A549 (cell line): ENCODE measurements around the gene GDF10. TPM values are rescaled to one million over a fixed set of nuclear protein-coding genes. Genes with fewer than 3 reads are reported as not detected.

ENCODE experiments used
- ATAC-seq, 2 experiments: fragments of 200-7000 bp in 1 of 2; fragments of >200 bp in 1 of 2; cut with Nextera tagmentation in 1 of 2; cut with Tn5 transposase in 1 of 2; 3 replicates each; pipeline versions ENCODE4 v1.8.0 to v1.9.1; 2018 to 2020; ENCODE audit warnings: mild to moderate bottlenecking in 1 of 2, moderate library complexity in 1 of 2
- CTCF ChIA-PET: fragments of 300-600 bp; sonication (Branson Sonifier 250); formaldehyde crosslinking; extraction: SDS; loops from one replicate; lab custom pipeline; 2021; ENCODE audit warnings: antibody characterized with exemption, inconsistent platforms; lab: Yijun Ruan, JAX
- POLR2A ChIA-PET: fragments of 350-600 bp; formaldehyde crosslinking; extraction: SDS; loops from one replicate; lab custom pipeline; 2021; ENCODE audit warnings: antibody characterized with exemption, inconsistent platforms; lab: Yijun Ruan, JAX
- DNase-seq, 2 experiments: peaks; one replicate each; pipeline versions ENCODE4 v3.0.0 to v3.0.0-alpha.2; 2011 to 2016; ENCODE audit warnings: low read depth in 1 of 2, low spot score in 1 of 2
- FAIRE-seq: peaks from 2 replicates; lab custom pipeline; 2011; peaks lifted over from hg19 to GRCh38; lab: Jason Lieb, UNC
- H3K27ac ChIP-seq, 2 experiments: fragments of >200 bp; sonication (Bioruptor Twin); formaldehyde crosslinking; 3 replicates each; pipeline ENCODE4 v1.5.1; 2016 to 2017
- H3K4me1 ChIP-seq: fragments of >200 bp; sonication (Bioruptor Twin); formaldehyde crosslinking; 3 replicates; pipeline ENCODE4 v1.6.1; 2016
- H3K4me2 ChIP-seq: fragments of >200 bp; sonication (Bioruptor Twin); formaldehyde crosslinking; 3 replicates; pipeline ENCODE4 v1.6.1; 2016
- H3K4me3 ChIP-seq: fragments of >200 bp; sonication (Bioruptor Twin); formaldehyde crosslinking; 3 replicates; pipeline ENCODE4 v1.5.1; 2016
- H3K9me3 ChIP-seq: fragments of >200 bp; sonication (Bioruptor Twin); formaldehyde crosslinking; 3 replicates; pipeline ENCODE4 v1.6.1; 2016
- BCL3 ChIP-seq: fragments of >200 bp; sonication (Bioruptor Twin); formaldehyde crosslinking; IDR thresholded peaks from 3 replicates; pipeline ENCODE4 v1.6.1; 2016
- CBX8 ChIP-seq: fragments of 200-600 bp; sonication (generic); IDR thresholded peaks from 2 replicates; pipeline ENCODE4 v1.6.1; 2016
- CEBPB ChIP-seq, 2 experiments: fragments of >200 bp in 1 of 2; sonication (Bioruptor Twin) in 1 of 2; formaldehyde crosslinking in 1 of 2; IDR thresholded peaks; 2 replicates each; pipeline ENCODE4 v1.6.1; 2012 to 2016
- CHD4 ChIP-seq: fragments of 200-600 bp; sonication (generic); IDR thresholded peaks from 2 replicates; pipeline ENCODE4 v1.6.1; 2016; ENCODE audit warnings: antibody characterized with exemption, mild to moderate bottlenecking, borderline replicate concordance
- CTCF ChIP-seq: fragments of >200 bp; sonication (Bioruptor Twin); formaldehyde crosslinking; IDR thresholded peaks from 3 replicates; pipeline ENCODE4 v1.5.1; 2016
- E2F6 ChIP-seq: IDR thresholded peaks from 2 replicates; pipeline ENCODE4 v1.6.1; 2012; ENCODE audit warnings: low read depth, borderline replicate concordance
- ESRRA ChIP-seq: fragments of 150-350 bp; IDR thresholded peaks from 2 replicates; pipeline ENCODE4 v1.6.1; 2014; ENCODE audit warnings: mild to moderate bottlenecking, low read length, borderline replicate concordance
- GATA3 ChIP-seq: IDR thresholded peaks from 2 replicates; pipeline ENCODE4 v1.6.1; 2012; ENCODE audit warnings: borderline replicate concordance
- HEYL ChIP-seq: fragments of 250-450 bp; sonication (Bioruptor Pico); IDR thresholded peaks from 2 replicates; pipeline ENCODE4 v1.8.0; 2021; ENCODE audit warnings: mild to moderate bottlenecking, moderate library complexity
- HMGXB4 ChIP-seq: fragments of 250-450 bp; sonication (Bioruptor Pico); IDR thresholded peaks from 2 replicates; pipeline ENCODE4 v1.5.0; 2021; ENCODE audit warnings: mild to moderate bottlenecking, moderate library complexity, borderline replicate concordance
- JUN ChIP-seq, 2 experiments: fragments of >200 bp; sonication (Bioruptor Twin); formaldehyde crosslinking; IDR thresholded peaks; 2 replicates in 1 of 2; 3 replicates in 1 of 2; pipeline ENCODE4 v1.6.1; 2016 to 2017
- KDM1A ChIP-seq: fragments of 200-600 bp; sonication (generic); IDR thresholded peaks from 2 replicates; pipeline ENCODE4 v1.6.1; 2016; ENCODE audit warnings: low read depth, mild to moderate bottlenecking
- MAFK ChIP-seq: fragments of 450-650 bp; IDR thresholded peaks from 2 replicates; pipeline ENCODE4 v1.6.1; 2014; ENCODE audit not compliant: partially characterized antibody
- NR3C1 ChIP-seq: fragments of >200 bp; sonication (Bioruptor Twin); formaldehyde crosslinking; IDR thresholded peaks from 3 replicates; pipeline ENCODE4 v1.6.1; 2017
- PBX3 ChIP-seq: IDR thresholded peaks from 2 replicates; pipeline ENCODE4 v1.6.1; 2012
- PHF8 ChIP-seq: fragments of 200-600 bp; sonication (generic); IDR thresholded peaks from 2 replicates; pipeline ENCODE4 v1.6.1; 2016; ENCODE audit warnings: low read depth, mild to moderate bottlenecking, antibody characterized with exemption, moderate library complexity, borderline replicate concordance
- POLR2A ChIP-seq: IDR thresholded peaks from 2 replicates; pipeline ENCODE4 v1.6.1; 2012; ENCODE audit warnings: mild to moderate bottlenecking, low read length
- RARB ChIP-seq: fragments of 250-450 bp; sonication (Bioruptor Pico); IDR thresholded peaks from 2 replicates; pipeline ENCODE4 v1.8.0; 2021; ENCODE audit warnings: mild to moderate bottlenecking, moderate library complexity
- RFX5 ChIP-seq: fragments of 450-650 bp; IDR thresholded peaks from 2 replicates; pipeline ENCODE4 v1.7.1; 2014; ENCODE audit warnings: antibody characterized with exemption, mild to moderate bottlenecking, moderate library complexity
- RNF2 ChIP-seq: fragments of 200-600 bp; sonication (generic); IDR thresholded peaks from 2 replicates; pipeline ENCODE4 v1.6.1; 2016; ENCODE audit warnings: low read depth, mild to moderate bottlenecking, antibody characterized with exemption, moderate library complexity, borderline replicate concordance
- SREBF2 ChIP-seq: fragments of 450-650 bp; IDR thresholded peaks from 2 replicates; pipeline ENCODE4 v1.6.1; 2014; ENCODE audit warnings: mild to moderate bottlenecking, moderate library complexity
- ZFP36 ChIP-seq: fragments of 450-650 bp; IDR thresholded peaks from 2 replicates; pipeline ENCODE4 v1.6.1; 2014; ENCODE audit warnings: borderline replicate concordance; ENCODE audit not compliant: partially characterized antibody
- ZSCAN20 ChIP-seq: fragments of 250-450 bp; sonication (Bioruptor Pico); IDR thresholded peaks from 2 replicates; pipeline ENCODE4 v1.8.0; 2022; ENCODE audit warnings: mild to moderate bottlenecking, moderate library complexity
- WGBS: methylation state at CpG from one replicate; pipeline ENCODE4 v1.1.6; 2017; ENCODE audit errors: missing lambda C conversion rate; 5-methylcytosine and 5-hydroxymethylcytosine counted together
- polyA plus RNA-seq, 4 experiments: library from polyadenylated mRNA; depleted of rRNA in 3 of 4; stranded (reverse); fragments of >200 nt; fragmentation: RNase III in 1 of 4; extraction: RNeasy Plus Mini Kit Qiagen cat#74134 plus additional on column Dnase treatment in 1 of 4; gene quantifications; 2 replicates in 3 of 4; 3 replicates in 1 of 4; pipeline ENCODE4 v1.2.3, GENCODE V29; 2011 to 2017

Gene GDF10
- polyA plus RNA-seq, 2 of the 4 experiments (the other 2 are of a cell fraction) = 0.10 TPM; not detected in 1

GRCh38 chr10:47287805-47288204, 12.2 kb upstream of the GDF10 start:
- POLR2A ChIA-PET = no interaction called here
- FAIRE-seq = no peak
- no peaks in the 10 kb centered on the region for H3K9me3 ChIP-seq
- no peak for DNase-seq
- no peak overlapping the region for H3K27ac ChIP-seq
- 54% methylated on average over 6 of the region's 6 CpGs for WGBS
- no peak overlapping the region for H3K4me2 ChIP-seq
- CTCF ChIA-PET = no interaction called here
- no peaks in the 10 kb centered on the region for H3K4me1 ChIP-seq
- no peak for ATAC-seq
- TF ChIP-seq MAFK = no peak
- TF ChIP-seq NR3C1 = no peak
- no peak for TF ChIP-seq CEBPB (IDR thresholded peaks at IDR 0.05)
- no peak for TF ChIP-seq ESRRA
- no peak for TF ChIP-seq RNF2
- TF ChIP-seq HMGXB4 (CRISPR knock-in tag) = no peak
- TF ChIP-seq GATA3 = no peak
- no peak overlapping the region for H3K4me3 ChIP-seq

- no peaks in the 10 kb centered on the region for H3K9me3 ChIP-seq
- H3K4me3 ChIP-seq = no peak overlapping the region
- 56% methylated on average over 8 of the region's 8 CpGs for WGBS
- no peaks in the 10 kb centered on the region for H3K4me1 ChIP-seq
- H3K27ac ChIP-seq = no peak overlapping the region
- ChIA-PET POLR2A (no interaction called here), CTCF (no interaction called here)
- TF ChIP-seq HMGXB4 (CRISPR knock-in tag) = no peak
- TF ChIP-seq RFX5 = no peak
- no peak for TF ChIP-seq JUN (IDR thresholded peaks at IDR 0.05)
- TF ChIP-seq CTCF = no peak
- no peak for TF ChIP-seq RARB
- TF ChIP-seq ESRRA = no peak
- TF ChIP-seq SREBF2 = no peak
- no peak for TF ChIP-seq BCL3
- no peak for TF ChIP-seq PHF8
- TF ChIP-seq HEYL (CRISPR knock-in tag) = no peak
- TF ChIP-seq ZSCAN20 (CRISPR knock-in tag) = no peak
- TF ChIP-seq POLR2A = no peak
- no peak for TF ChIP-seq CHD4
- no peak for TF ChIP-seq KDM1A
- no peak for TF ChIP-seq ZFP36
- TF ChIP-seq CBX8 = no peak
- no peak for TF ChIP-seq E2F6
- no peak for TF ChIP-seq PBX3
- no peak for DNase-seq
- no peak overlapping the region for H3K4me2 ChIP-seq
- no peak for ATAC-seq
- no peak for FAIRE-seq
These were observed 11.8 kb upstream of the GDF10 start for GRCh38 chr10:47288236-47288635.
